SH-SY5Y (cell line): Measurements from ENCODE around the gene PRKCD.

ENCODE experiments used
- GATA2 ChIP-seq: IDR thresholded peaks from 2 replicates; pipeline ENCODE4 v1.6.1; 2011; ENCODE audit warnings: mild to moderate bottlenecking, low read depth, low read length
- GATA3 ChIP-seq: IDR thresholded peaks from 2 replicates; pipeline ENCODE4 v1.6.1; 2011; ENCODE audit warnings: low read depth, mild to moderate bottlenecking, low read length, moderate library complexity

The PRKCD gene

GRCh38 chr3:53131096-53131495, 29.9 kb upstream of the PRKCD start:
- TF ChIP-seq GATA2 = no peak
- TF ChIP-seq GATA3 = no peak

DNA sequence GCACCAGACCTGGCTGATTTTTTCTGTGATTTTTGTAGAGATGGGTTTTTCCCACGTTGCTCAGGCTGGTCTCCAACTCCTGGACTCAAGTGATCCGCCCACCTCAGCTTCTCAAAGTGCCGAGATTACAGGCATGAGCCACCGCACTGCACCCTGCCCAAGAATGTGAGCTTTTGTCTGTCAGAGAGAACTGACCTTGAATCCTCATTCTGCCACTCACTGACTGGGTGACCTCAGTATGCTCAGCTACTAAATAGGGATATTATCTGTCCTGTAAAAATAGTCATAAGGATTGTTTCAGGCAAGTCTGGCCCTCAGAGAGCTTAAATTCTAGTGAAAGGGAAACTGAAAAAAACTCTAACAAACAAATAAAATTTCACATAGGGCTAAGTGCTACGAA, 28.7 kb upstream of the PRKCD start:
- TF ChIP-seq GATA2 (no peak), GATA3 (no peak)

GRCh38 chr3:53134631-53135232, 26.3 kb upstream of the PRKCD start:
- TF ChIP-seq GATA3 = no peak
- TF ChIP-seq GATA2 = no peak

DNA sequence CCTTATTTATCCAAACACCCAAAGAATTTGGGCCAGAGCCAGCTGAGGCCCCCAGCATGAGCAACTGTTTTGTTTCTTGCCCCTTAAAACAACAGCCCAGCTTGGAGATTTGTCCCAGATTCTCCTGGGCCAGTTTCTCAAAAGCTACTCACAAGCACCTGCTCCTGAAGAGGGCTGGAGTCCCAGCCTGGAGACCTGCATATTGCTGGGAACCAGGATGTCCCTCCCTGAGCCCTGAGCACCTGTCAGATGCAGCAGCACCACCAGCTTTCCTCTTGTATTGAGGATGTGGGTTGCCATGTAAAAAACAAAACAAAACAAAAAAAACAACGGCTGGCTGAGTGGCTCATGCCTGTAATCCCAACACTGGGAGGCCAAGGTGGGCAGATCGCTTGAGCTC, 23.8 kb upstream of the PRKCD start:
- no peak for TF ChIP-seq GATA2
- no peak for TF ChIP-seq GATA3

DNA sequence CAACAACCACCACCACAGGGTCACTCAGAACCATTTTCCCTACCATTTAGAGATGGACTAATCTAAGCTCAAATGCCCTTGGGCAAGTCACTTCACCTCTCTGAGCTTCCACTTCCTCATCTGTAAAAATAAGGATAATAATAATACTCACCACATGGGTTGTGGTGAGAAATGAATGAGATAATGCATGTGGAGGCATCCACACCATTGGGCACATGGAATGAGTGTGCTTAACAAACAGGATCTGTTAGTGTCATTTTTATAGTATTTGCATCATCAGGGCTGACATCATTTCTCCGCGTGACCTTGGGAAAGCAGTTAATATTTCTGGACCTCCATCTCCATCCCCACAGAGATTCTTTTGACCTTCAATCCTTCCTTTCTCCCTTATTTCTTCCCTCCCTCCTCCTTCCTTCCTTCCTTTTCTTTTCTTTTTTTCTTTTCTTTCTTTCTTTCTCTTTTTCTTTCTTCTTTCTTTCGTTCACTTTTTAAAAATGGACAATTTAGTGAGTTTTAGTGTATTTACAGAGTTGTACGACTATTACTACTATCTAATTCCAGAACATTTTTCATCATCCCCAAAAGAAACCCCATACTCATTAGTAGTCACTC, 23.1 kb upstream of the PRKCD start:
- no peak for TF ChIP-seq GATA2
- TF ChIP-seq GATA3 = no peak

- TF ChIP-seq GATA2 (no peak), GATA3 (no peak)
Observed at GRCh38 chr3:53139906-53140846, 20.8 kb upstream of the PRKCD start.

DNA sequence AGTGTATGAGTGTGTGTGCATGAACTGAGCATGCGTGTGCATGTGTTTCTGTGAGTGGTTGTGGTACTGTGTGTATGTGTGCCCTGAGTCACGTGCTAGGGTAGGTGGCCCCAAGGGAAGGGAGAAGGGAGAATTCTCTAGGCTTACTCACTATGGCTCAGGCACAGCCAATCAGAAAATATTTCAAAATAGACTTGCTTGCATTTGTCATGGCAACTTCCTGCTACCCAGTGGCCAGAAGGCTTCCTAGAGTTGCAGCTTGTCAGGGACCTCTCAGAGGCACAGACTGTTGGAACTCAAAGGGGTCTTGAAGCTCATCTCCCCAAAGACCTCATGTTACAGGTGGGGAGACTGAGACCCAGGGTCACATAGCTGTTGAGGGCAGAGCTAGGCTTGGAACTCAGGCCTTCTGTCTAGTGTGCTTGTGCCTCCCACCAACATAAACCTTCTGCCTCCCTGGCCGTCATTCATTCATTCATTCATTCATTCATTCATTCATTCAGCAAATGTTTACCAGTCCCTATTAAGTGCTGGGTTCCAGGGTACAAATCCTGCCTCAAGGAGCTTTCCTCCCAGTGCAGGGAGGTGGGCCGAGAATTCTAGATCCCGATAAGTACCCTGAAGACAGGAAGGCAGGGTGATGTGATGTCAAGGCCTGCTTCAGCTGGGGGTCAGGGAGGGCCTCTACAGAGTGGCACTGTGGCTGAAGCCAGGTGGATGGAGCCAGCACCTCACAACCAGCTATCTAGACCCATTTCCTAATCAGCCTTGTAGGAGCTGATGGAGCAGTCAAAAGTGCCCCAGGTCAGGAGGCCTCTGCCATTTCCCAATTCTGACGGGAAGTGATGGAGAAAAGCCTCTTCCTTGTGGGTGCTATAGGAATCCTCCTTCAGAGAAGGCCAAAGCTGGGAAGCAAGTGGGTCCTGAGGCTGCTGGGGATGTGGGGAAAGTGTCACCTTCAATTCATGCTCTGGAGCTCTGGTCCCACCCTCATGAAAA, 19.9 kb upstream of the PRKCD start:
- TF ChIP-seq GATA2 (no peak), GATA3 (no peak)

DNA sequence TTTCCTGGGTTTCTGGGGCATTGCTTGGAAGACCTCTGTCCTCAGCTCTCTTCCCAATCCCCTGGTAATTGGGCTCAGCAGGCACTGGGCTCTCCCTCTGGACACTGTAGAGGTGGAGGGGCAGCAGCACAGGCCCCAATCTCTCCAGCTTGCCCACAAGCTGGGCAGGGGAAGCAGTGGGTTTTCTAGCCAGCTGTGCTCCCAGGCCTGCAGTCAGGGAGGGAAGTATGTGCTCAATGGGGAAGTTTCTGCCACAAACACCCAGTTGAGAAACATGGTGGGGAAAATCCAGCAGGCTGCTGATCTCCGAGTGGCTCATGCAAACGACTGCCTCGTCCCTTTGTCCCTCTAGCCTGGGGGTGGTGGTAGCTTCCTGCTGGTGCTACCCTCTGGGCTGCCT, 18.0 kb upstream of the PRKCD start:
- no peak for TF ChIP-seq GATA3
- TF ChIP-seq GATA2 = no peak

DNA sequence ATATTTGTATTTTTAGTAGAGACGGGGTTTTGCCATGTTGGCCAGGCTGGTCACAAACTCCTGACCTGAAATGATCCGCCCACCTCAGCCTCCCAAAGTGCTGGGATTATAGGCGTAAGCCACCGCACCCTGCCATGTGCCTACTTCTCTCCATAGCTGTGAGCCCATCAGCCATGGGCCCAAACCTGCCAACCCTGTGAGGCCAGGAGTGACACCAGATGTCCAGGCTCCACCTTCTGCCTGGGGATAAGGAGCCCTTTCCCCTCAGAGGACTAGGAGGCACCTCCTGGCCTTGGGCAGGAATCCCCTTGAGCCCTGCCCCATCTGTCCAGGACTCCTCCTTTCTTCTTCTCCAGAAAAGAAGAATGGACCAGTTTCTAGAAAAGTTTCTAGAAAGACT, 16.6 kb upstream of the PRKCD start:
- no peak for TF ChIP-seq GATA2
- TF ChIP-seq GATA3 = no peak

DNA sequence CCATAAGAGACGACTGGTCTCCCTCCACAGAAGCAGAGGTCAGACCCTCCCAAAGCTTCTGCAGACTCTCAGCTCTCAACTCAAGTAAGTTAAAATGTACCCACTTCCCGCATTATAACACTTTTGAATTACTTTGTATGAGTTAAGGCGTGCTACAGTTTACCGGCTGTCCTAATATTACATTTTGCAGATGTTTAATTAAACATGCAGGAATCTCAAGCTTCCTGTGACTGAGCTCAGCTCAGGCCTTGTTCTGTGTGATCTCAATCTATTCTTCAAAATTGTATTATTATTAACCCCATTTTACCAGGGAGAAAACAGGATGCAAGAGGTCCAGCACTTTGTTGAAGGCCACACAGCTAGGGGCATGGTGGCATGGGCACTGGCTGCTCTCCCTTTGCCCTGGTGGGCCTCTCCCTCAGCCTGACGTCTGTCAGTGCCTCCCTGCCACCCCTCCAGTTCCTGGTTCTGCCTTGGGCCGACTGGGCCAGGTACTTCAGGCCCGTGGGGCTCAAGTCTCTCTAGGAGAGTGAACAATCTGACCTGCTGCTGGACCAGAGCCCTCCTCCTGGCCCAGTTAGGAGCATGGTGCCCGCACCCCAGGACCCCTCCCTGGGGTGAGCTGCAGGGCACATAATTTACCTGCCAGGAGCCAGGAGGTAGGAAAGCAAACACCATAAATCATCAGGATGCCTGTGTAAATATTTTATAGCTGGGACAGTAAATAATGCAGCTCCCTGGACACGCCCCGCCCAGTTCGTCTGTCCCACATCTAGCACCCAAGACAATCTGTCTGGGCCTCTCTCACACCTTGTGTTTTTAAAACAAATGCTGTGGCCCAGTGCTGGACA, 15.9 kb upstream of the PRKCD start:
- TF ChIP-seq GATA2 (no peak), GATA3 (no peak)

GRCh38 chr3:53145713-53146080, 15.3 kb upstream of the PRKCD start:
- TF ChIP-seq GATA3 (no peak), GATA2 (no peak)

DNA sequence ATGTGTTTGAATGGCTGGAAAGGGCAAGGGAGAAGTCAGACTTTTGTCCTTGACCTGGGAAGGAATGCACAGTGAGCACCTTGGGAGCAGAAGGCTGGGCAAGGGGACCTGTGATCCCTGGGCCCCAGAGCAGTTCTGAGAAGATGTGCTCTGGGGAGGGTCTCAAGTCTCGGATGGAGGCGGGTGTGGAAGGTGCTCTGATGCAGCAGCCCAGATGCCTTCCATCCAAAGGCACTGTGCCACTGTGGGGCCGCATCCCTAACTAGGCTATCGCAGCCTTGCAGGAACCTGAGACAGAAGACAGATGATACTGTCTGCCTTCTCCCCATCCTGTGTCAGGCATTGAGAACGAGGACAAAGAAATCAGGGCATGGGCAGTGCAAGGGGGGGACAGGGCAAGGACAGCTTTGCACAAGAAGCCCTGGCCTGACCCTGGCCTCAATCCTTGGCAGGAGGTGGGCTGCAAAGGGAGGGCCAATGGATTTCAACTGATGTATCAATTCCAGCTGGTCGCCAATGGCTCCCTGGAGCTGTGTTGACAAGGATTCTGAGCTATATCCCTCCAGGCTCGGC, 14.6 kb upstream of the PRKCD start:
- TF ChIP-seq GATA3 (no peak), GATA2 (no peak)

GRCh38 chr3:53147151-53147902, 13.7 kb upstream of the PRKCD start:
- TF ChIP-seq GATA3 = no peak
- TF ChIP-seq GATA2 = no peak

- no peak for TF ChIP-seq GATA3
Observed at GRCh38 chr3:53147903-53148400, 13.1 kb upstream of the PRKCD start.
